ENCODE measurements around the gene GPC3.

DNA sequence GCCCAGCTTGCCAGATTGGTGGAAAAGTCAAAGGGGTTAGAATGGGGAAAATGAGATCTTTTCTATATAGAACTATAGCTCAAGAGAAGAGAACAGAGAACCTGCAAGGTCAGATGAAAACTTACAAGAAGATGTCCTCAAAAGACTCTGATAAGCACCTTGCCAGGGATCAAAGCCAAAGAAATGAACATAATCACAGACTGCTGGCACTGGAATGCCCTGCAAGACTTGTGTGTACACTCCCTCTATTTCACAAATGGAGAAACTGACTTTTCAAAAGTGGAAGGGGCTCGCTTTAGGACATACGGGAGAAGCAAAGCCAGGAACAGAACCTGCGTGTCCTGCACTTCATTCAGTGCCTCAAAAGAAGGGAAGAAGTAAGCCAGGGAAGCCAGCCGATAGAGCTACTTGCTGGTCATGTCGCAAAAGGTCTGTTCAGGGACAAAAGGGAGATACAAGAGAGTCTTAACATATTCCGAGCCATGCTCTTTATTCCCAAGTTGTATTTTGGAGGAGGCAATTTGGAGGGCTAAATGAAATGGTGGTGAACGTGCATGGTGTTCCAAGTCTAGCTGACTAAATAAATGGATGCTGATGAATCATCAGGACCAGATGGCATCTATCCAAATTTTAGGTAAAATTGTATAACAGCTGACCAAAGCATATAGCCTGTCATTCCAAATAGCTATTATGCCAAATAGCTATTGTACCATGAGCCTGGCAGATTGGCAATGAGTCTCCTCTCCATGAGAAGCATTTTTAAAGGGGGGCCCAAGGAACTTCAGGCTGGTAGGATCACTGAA, 394.5 kb downstream of the GPC3 start:
- TF ChIP-seq POLR2AphosphoS5 (IDR thresholded peaks at IDR 0.05; ENCODE audit: low read depth, low read length) (no peak), POLR2A (IDR thresholded peaks at IDR 0.05; ENCODE audit: low read depth, low read length) (no peak), TAF1 (IDR thresholded peaks at IDR 0.05; ENCODE audit: borderline replicate concordance, low read depth, low read length) (no peak)
